NCI-H2029 (cell line): Measurements from ENCODE around the gene ZBTB44.
A peak's percentile ranks its signal among the peaks of the same experiment; 100 is the strongest.

Source experiments
- DNase-seq: peaks from one replicate; lab custom pipeline; 2025; lab: John Stamatoyannopoulos, UW

The ZBTB44 gene

DNA sequence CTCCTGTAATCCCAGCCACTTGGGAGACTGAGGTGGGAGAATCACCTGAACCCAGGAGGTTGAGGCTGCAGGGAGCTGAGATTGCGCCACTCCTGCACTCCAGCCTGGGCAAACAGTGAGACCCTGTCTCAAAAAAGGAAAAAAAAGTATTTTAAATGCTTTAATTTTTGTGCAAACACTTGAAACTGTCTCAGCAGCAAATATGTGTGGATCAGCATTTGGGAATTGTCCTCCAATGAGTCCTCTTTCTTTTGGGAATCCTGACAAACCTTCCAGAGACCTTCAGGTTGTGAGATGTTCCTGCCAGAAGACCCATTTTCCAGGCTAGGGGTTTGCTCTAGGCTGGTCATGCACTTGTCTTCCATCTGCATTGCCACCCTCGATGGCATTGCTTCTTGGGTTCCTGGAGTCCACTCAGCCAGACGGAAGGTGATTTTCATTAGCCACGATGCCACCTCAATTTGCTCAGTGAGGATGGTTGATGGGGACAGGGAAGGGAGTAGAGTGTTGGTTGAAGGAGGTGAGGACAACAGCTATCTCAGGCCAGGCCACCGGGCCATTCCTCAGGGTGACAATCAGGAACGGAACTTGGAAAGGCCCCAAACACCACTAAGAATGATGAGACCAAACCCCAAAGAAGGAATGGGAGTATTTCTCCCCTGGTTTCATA is 99.7 kb downstream of the ZBTB44 start:
- no peak for DNase-seq

DNA sequence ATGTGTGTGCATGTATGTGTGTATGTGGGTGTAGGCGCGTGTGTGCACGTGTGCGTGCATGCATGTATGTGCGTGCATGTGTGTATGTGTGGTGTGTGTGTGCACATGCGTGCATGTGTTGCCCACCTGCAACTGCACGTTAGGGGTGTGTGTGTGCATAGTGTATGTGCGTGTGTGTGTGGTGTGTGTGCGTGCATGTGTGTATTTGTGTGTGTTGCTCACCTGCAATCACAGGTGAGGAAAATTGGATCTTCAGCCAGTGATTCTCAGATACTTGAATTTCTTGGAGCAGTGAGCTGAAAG is 100.8 kb downstream of the ZBTB44 start:
- no peak for DNase-seq

DNA sequence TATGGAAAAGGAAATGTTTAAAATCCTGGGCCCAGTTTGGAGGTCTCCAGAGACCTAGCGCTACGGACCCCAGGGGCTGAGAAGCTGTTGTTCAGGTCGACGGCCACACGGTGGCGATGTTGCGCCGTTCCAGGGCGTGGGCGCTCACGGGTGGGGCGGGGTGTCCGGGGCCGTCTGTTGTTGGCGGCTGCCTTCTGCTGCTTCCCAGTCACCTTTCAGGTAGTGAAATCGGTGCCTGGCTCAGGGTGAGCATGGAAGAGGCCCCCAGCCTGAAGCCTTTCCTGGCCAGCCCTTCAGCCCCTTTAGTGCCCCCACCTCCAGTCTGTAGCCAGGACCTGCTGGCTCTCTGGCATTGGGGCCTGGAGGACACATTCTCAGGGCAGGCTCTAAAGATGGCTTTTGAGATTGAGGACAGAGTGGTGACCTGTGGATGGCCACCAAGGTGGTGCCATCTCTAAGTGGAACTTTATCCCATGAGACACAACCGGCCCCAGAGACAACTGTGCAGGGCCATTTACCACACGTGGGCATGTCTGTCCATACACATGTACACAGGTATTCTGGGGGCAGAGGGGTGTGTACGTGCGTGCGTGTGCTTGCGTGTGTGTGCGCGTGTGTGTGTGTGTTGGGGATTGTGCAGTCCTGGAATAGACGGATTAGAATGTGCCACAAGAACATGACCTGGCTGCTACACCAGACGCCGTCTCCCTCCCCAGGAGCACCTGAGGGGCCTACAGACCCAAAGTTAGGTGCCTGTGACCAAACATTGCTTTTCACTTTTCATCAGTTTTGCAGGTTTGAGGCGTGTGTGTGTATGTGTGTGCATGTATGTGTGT is 101.4 kb downstream of the ZBTB44 start:
- DNase-seq = peak; percentile 30

- DNase-seq = no peak
Observed at GRCh38 chr11:130212431-130212961, 102.2 kb downstream of the ZBTB44 start.

DNA sequence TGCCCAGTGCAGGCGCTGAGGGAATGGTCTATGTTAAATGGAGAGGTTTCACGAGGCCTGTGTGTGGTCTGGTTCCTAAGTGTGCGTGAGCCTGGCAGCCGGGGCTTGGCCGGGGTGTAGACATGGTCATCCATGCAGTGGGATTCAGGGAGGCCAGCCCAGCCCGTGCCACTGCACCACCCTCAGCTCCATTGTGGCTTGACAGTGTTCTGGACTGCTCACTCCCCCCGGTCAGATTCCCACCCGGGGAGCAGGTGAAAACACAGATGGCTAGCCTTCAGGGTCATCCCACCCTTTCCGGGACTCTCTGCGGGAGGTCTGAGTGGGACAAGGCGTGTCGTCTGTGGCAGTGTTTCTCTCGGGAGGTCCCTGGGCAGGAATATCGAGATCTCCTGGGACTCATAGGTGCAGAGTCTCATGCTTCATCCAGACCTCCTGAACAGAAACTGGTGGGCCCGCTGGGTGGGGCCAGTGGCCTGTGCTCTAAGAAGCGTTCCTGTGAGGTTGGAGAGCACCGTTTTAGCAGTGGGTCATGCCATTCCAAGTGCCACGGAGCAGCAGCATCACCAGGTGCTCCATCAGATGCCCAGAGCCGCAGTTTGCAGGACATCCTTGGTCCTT is 102.8 kb downstream of the ZBTB44 start:
- DNase-seq = no peak

GRCh38 chr11:130211144-130211543 is 103.6 kb downstream of the ZBTB44 start:
- DNase-seq = no peak

GRCh38 chr11:130209954-130210854 is 104.5 kb downstream of the ZBTB44 start:
- DNase-seq = no peak

- no peak for DNase-seq
Observed at GRCh38 chr11:130209128-130209932, 105.4 kb downstream of the ZBTB44 start.

DNA sequence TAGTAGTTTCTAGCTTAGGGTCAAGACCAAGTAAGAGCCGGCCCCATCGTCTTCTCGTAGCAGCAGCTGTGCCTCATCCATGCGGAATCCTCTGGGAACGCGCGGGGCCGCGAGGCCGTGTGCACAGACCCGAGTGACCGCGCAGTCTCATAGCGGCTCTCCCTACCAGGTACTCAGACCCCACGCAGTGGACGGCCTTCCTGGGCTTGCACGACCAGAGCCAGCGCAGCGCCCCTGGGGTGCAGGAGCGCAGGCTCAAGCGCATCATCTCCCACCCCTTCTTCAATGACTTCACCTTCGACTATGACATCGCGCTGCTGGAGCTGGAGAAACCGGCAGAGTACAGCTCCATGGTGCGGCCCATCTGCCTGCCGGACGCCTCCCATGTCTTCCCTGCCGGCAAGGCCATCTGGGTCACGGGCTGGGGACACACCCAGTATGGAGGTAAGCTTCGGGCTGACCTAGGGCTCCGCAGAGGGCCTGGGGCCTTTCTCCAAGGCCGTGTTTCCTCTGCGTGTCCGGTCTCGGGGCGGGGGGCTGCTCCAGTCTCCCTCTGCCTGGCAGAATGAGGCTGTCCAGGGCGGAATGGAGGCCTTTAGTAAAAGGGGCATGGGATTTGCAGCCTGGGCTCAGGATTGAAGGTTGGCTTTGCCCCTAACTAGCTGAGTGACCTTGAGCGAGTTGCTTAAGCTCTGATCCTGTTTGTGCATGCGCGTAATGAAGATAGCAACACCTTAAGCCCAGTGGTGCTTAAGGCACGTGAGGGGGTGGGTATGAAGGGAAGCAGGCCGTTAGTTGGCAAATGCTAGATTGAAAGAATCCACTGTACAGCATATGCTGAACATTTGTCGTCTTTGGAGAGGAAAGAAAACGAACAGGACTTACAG is 106.2 kb downstream of the ZBTB44 start:
- no peak for DNase-seq

DNA sequence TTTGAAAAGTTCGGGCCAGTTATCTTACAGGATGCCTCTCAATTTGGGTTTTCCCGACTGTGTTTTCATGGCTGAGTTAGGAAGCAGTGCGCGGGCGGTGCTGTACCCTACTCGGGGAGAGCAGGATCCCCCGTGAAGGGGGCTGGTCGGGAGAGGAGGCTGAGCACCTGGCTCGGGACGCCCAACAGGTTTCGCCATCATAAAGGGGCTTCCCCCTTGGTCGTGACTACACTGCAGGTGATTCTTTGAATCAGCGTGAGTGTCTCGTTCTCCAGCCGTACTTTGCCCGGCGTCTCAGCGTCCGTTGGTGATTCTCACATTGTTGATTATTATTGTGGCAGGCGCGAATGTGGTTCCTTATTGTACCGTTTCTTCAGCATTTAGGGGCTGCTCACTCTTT is 108.6 kb downstream of the ZBTB44 start:
- no peak for DNase-seq

- DNase-seq = no peak
Observed at GRCh38 chr11:130204703-130205095, 110.0 kb downstream of the ZBTB44 start.

GRCh38 chr11:130203766-130204702 is 110.7 kb downstream of the ZBTB44 start:
- no peak for DNase-seq

GRCh38 chr11:130202818-130203689 is 111.7 kb downstream of the ZBTB44 start:
- no peak for DNase-seq

- DNase-seq = no peak
Observed at GRCh38 chr11:130202009-130202817, 112.5 kb downstream of the ZBTB44 start.

DNA sequence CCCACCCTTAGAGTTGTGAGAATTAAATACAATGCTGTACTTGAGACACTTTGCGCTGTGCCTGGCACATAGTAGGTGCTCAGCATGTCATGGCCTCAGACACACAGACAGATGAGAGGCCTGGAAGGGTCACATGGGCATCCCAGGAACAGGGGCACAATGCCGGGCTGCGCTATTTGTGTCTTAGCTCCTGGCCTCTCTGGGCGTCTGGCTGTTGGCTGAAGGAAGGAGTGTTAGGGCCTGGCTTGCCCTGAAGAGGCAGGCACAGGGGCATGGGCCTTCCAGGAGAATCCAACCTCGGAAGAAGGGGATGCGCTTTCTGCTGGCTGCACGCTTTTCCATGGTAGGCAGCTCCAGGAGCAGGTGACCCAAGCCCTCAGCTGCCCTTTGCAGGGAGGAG is 113.7 kb downstream of the ZBTB44 start:
- DNase-seq = no peak

GRCh38 chr11:130199792-130200191 is 114.9 kb downstream of the ZBTB44 start:
- no peak for DNase-seq

- DNase-seq = no peak
Observed at GRCh38 chr11:130198964-130199363, 115.8 kb downstream of the ZBTB44 start.
